HG02642 (cell line): Measurements from ENCODE around the gene MAP2K3.

Experiments used
- ATAC-seq: cut with Tn5 transposase; IDR thresholded peaks from one replicate; pipeline ENCODE4 v1.9.1; 2021; ENCODE audit warnings: mild to moderate bottlenecking; ENCODE audit not compliant: unreplicated experiment, poor library complexity

Gene MAP2K3

DNA sequence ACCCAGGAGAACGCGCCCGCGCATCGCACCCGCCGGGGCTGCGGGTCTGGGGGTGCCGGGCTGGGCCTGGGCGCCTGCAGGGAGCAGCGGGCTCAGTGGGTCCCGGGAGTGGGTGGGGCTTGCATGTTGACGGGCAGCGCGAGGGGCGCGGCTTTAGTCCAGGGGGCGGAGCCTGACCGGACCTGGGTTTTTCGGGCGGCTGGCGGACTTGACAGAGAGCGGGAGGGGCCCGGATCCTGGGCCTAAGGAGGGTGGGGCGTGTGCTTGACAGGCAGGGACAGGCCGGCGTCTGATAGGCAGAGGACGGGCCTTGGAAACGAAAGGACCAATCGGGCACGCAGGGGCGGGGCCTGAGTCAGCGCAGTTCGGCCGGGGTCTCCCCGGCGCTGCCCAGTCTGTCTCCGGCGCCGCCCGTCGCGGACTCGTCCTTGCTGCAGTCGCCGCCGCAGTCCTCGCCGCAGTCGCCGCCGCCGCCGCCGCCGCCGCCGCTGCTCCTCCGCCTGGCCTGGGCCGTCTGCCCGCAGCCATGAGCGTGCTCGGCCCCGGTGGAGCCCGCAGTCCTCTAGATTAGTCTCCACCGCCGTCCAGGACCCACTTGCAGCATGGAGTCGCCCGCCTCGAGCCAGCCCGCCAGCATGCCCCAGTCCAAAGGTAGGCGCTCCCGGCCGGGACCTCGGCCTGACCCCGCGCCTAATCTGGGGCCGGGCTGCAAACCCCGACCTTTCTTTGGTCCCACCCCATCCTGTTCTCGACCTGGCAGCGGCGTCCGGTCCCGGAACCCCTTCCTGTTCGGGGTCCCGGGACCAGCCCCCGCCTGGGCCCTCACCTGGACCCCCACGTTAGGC, at the start of gene MAP2K3:
Gene MAP2K3, plus strand, starts transcription at position 393 of the 845 bp plus-strand sequence. Its CDS starts 210 bp downstream, at position 603.
- peak; percentile 79 for ATAC-seq

DNA sequence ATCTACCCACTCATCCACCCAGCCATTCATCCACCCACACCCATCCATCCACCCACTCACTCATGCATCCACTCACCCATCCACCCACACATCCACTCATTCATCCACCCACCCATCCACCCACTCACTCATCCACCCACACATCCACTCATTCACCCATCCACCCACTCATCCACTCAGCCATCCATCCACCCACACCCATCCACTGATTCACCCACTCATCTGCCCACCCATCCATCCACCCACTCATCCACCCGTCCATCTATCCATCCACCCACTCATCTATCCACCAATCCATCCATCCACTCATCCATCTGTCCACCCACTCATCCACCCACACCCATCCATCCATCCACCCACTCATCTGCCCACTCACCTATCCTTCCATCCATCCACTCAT, 48.6 kb upstream of the MAP2K3 start:
- ATAC-seq = no peak

DNA sequence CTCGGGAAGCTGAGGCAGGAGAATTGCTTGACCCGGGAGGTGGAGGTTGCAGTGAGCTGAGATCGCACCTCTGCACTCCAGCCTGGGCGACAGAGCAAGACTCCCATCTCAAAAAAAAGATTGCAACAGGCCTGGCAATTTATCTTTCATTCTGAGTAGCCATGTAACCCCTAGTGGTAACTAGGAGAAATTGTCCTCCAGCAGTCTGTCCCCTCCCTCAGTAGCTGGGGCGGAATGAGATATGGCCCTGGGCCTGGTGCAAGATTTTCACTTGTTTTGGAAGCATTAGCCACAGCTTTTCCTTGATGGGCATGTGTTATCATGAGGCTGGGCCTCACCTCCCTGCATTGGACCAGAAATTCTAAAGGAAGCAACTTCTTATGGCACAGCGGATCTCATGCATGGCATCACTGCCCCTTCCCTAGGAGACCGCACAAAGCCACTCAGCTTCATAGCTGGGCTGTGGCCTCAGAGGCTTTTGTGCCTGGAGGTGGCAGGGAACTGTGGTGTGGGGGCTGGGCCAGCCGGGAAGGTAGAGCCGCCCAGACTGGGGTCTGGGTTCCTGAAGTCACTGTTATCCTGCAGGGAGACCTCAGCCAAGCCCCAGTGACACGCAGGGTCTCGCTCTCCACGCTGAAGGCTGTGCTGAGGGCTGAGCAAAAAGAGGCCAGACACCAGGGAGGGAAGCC, 44.7 kb upstream of the MAP2K3 start:
- ATAC-seq = no peak

DNA sequence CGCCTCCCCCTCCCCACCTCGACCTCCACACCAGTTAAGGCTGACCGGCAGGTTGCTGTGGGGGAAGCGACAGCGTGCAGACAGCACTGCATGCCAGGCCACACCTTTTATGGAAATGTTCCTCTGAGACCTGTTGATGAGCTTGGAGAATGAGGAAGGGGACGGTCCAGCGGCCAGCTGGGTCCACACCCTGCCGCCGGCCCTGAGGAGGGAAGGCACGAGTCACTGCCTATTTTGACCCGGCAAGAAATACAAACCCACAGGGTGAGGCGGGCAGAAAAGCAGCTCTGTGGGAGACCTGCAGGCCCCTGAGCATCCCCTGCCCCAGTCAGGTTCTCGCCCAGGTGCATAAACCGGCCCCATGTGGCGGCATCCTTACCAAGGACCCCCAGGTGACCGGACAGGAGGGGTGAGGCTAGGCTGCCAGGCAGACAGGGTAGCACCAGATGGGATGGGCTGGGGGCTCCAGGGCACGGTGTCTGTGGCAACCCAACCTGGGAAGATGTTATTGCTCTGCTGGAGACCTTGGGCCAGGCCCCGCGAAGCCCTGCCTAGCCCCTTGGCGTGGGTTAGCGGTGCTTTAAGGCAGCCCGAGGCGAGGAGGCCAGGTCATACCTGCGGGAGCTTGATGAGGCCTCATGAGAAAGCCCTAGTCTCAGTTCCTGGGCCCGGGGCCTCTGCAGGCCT, 44.0 kb upstream of the MAP2K3 start:
- ATAC-seq = no peak

DNA sequence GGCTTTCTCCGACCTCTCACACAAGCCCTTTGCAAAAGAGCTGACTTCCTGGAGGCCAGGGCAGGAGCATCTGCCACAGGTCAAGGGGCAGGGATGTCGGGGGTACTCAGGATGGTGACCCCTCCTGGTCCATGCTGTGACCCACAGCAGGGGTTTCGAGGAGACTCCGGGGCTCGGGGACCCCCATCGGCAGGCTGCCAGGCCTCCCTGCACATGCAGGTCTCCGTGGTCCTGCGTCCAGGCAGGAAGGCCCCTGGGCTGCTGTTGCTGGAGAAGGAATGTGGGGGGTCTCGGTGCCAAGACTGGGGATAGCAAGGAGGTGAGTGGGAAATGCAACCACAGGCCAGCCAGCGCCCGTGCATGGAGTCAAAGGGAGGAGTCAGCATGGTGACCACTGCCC, 42.9 kb upstream of the MAP2K3 start:
- ATAC-seq = no peak

DNA sequence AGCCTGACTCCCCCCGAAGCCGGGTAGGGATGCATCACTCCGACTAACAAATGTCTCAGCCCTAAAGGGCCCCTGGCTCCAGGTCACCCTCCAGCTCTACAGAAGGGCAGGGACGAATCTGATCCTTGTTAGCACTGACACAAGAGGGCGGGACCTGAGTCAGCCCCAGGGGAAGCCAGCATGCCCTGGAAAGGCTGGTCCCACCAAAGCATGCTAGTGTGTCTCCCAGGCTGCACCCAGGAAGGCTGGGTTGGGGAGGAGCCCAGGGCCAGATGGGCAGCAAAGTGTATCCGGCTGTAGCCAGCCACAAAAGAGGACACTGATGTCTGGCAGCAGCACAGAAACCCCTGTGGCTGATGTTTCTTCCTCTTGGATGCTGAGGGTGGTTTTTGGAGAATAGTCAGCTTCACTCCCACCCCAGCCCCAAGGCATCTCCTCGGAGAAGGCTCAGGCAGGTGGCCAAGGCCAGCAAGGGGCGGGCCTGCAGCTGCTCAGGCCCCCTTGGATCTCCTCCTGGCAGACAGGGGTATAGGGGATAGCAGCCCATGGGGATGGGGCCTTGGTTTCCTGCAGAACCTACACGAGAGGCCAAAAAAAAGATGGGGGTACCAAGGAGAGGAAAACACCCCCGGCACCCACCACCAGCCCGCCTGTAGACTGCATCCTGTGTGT, 42.3 kb upstream of the MAP2K3 start:
- ATAC-seq = no peak

DNA sequence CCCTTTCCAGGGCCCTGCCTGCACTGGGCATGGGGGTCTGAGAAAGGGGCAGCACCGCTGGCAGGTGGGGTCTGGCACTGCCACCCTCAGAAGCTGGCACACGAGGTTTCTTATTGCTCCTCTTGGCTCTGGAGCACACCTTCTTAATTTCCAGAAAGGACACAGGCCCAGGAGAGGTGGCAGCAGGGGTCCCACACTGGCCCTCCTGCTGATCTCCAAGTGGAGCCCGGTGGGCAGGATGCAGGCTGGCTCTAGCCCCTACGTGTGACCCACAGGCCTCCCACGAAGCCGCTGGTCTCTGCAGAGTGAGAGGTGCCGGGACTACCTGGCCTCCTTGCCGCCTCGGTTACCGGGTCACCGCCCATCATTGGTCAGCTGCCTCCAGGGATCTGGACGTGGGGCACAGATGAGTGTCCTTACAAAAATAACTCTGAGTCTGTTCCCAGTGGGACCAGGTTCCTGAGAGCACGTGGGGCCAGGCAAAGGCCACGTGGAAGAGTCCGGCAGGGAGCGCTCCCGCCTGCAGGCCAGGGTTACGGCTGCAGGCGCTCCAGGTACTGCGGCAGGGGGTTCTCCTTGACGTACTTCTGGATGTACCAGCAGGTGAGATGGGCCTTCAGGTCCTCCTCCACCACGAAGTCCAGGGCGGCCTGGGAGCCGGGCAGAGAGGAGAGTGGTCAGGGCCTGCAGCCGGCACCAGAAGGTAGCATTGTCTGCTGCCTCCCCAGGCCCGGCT, 41.6 kb upstream of the MAP2K3 start:
- no peak for ATAC-seq

DNA sequence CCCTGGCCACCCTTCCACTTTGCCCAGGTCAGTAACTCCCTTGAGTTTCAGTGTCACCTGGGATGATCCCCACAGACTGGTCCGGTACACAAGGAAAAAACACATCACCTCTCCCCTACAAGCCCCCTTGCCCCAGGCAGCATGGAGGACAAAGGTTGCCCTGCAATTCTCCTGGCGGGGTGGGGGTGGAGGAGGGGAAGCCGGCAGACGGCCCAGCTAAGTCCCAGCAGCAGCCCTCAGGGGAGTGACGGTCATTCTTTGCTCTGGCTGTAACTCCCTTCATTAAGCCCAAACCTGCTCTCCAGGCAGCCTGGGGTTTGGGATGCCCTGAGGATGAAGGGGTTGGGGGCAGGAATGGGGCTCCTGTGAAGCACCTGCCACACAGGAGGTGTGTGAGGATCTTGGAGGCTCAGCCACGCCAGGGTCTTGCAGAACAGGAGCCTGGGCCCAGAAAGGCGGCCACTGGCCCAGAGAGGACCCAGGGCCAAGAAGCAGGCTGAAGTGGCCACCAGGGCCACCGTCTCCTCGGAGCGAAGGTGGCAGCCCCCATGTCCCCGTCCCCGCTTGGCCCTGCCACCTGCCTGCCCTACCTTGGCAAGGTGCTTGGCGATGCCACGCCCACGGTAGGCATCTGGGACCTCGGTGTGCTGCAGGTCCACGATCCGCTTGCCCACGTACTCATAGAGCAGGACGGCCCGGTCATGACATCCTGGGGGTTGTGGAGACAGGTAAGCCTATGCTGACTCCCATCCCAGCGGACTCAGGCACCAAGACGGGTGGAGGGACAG, 40.8 kb upstream of the MAP2K3 start:
- no peak for ATAC-seq

DNA sequence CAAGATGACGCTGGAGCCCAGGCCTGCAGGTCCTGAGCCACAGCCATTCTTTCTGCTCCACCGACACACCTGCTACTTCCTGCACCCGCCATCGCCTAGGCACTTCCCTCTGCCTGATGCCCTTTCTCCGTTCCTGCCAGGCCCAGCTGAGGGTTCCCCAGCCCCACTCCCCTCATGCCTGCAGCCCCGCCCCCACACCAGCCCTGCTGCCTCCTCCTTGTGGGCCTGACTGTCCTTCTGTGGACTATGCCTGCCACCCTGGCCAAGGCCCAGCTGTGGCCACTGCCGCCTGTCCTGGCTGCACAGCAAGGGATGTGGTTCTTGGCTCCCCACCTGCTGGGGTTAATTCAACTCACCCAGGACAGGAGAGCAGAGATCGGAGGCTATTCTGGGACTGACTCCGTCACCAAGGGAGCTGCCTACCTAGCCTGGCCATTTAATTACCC, 38.8 kb upstream of the MAP2K3 start:
- no peak for ATAC-seq

DNA sequence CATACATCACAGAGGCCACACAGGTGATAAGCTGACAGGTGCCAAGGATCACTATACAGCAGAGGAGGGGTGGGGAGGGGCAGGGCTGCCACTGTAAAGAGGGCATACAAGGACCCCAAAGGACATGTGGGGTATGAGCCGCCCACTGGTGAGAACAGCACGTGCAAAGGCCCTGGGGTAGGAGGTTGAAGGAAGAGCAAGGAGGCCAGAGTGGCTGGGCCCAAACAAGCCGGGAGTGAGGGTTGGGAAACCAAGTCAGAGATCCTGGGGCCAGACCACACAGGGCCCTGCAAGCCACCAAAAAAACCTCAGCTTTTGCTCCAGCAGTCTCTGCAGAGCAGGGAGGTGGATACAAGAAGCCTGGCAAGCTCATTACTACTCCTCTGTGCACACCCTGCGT, 37.8 kb upstream of the MAP2K3 start:
- no peak for ATAC-seq

DNA sequence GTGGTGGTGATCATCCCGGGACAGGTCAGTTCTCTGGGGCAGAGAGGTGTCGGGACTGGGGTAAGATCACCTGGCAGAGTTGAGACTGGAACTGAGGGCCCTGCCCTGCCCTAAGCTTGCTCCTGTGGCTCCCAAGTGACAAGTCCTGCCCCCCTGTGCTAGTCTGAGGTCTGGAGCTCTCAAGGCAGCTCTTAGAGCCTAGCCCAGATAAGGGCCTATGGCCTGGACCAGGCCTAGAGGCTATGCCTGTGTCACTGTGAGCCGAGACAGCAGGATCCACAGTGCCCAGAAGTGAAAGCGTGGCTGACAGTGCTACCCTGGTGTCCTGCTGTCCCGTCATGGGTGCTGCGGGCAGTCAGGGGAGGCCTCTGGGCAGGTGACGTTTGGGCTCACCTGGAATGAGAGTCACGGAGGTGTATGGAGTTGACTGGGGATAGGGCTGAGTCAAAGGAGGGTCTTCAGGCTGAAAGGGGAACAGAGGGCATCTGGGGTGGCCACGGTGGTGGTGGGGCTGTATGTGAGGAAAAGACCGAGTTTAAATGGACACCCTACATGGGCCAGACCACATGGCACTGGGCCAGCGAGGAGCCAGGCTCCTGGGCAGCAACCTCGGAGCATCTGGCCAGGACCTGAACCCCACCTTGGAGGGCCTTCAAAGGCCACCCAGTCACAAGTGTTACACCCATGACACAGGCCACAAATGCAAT, 36.8 kb upstream of the MAP2K3 start:
- no peak for ATAC-seq

DNA sequence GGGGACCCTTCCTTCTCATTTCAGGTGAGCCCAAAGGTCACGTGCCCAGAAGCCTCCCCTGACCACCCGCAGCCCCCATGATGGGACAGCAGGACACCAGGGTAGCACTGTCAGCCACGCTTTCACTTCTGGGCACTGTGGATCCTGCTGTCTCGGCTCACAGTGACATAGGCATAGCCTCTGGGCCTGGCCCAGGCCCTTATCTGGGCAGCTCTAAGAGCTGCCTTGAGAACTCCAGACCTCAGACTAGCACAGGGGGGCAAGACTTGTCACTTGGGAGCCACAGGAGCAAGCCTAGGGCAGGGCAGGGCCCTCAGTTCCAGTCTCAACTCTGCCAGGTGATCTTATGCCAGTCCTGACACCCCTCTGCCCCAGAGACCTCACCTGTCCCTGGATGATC, 36.0 kb upstream of the MAP2K3 start:
- no peak for ATAC-seq

DNA sequence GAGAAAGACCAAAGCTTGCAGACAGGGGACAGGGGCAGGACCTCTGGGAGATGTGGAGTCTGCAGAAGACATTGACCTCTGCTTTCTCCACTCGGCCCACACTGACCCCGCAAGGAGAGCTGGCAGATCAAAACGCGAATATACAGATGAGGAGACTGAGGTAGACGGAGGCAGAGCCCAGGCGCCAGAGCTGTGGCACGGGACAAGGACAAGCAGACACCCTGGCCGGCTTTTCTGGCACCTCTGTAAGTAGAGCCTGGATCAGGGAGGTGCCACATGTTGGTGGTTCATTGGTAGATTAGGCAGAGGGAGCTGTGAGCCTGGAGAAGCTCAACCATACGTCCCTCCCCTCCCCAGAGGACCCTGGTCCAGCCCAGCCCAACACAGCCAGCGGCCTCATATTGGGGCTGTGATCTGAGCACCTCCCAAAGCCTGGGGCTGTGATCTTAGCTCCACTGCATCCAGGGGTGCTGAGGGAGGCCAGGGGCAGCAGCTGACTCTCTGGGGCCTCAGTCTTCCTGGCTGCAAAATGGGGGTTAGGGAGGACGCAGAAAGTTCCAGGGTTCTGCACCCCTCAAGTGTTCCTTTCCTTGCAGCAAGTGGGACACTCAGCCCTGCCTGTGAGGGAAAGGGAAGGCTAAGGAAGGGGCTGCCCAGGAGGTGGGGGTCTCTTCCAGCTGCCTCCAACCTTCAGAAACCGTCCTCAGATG, 35.3 kb upstream of the MAP2K3 start:
- ATAC-seq = no peak

DNA sequence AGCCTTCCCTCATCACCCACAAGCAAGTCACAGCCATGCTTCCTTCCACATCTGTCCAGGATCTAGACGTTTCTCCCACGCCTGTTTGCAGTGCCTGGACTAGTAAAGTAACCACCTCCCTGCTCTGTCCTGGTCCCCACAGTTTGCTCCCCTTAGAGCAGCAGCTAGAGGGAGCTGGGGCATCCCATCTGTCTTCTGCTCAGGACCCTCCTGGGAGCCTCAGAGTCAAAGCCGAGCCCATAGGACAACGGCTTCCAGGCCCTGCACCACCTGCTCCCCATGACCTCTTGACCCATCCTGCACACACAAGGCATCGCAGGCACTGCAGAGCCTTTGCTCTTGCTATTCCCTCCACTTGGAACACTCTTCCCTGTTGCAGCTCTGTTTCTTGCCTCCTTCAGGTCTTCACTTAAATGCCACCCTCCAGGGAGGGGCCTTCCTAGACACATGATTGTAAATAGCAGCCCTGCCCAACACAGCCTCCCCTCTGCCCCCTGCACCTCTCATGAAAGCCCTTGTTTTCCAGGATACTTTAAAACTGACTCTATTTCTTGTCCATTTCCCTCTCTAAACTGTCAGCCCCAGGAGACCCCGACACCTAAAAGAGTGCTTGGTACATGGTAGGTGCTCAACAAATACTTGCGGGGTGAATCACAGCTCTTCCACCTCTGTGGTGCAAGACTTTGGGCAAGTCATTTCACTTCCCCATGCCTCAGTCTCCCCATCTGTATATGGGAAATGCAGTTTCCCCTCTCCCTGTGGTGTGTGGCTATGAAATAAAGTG, 34.4 kb upstream of the MAP2K3 start:
- no peak for ATAC-seq

DNA sequence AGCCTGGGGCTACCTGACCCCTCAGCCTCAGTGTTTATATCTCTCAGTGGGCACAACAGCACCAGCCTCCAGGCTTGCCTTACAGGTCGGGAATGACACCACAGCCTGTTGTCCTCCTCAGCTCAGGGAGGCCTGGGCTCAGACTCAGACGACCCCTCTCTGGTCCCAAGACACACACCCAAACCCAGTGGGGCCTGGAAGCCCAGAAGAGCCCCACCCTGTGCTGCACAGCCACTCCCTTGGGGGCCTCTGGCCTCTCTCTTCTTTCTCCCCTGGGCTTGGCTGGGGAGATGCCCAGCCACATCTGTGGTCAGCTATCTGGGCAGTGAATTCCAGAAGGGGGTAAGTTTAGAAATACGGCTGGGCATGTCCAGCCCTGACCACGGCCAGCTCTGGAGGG, 33.7 kb upstream of the MAP2K3 start:
- ATAC-seq = no peak

DNA sequence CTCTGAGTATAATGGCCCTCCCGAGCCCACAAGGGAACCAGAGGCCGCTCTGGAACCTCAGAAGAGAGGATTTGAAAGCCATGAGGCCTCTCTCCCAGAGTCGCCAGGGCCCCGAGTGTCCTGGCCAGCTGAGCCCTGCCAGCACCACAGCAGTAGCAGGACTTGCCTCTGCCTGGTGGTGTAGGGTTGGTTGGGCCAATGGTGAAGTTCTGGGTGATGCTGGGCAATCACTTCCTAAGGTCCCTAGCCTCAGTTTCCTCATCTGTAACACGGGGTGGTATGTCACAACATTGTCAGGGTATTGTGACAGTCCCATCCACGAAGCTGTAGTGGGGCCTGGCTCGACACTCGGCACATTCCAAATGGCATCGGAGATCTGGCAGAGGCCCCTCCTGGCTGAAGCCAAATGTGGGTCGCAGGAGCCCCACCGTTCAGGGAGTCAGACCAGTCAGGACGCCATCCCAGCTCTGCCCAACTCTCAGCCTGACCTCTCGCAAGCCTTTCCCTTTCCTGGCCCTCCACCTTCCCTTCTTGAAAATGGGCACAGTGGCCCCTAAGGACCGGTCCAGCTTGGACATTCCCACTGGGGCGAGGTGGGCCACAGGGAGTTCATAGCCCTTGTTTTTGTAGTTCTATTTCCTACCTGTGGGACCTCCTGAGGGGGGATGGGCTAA, 33.0 kb upstream of the MAP2K3 start:
- no peak for ATAC-seq
